Measurements from ENCODE around the gene LGSN. TPM values are rescaled to one million over a fixed set of nuclear protein-coding genes. Genes with fewer than 3 reads are reported as not detected.
"Not testable (repeated sequence)": the region's sequence is repeated elsewhere in the genome, so short reads cannot be mapped to it uniquely, and the experiment has no call there.

LGSN gene
- polyA plus RNA-seq (2011; rRNA removed) = not detected in 2 replicates
- polyA minus RNA-seq (2011; rRNA and poly(A)+ RNA removed) = not detected in 2 replicates

- Histone ChIP-seq H3K36me3 (ENCODE audit: control insufficient read depth, insufficient read depth, low read length) (no peaks in the 10 kb centered on the region), H3K4me3 (ENCODE audit: low read depth, low read length) (no peak within 1 kb of the TSS), H3K27me3 (ENCODE audit: control insufficient read depth, insufficient read depth, low read length) (no peaks in the 10 kb centered on the region)
- no peak for TF ChIP-seq CTCF (IDR thresholded peaks at IDR 0.05; ENCODE audit: insufficient read depth, low read depth, low read length)
- POLR2A ChIA-PET = no interaction called here
- no peak for DNase-seq (ENCODE audit: low read depth)
- CTCF ChIA-PET = interaction anchor here (1.0 to 1.1 kb wide), 2 partner anchors 12 to 17 kb away, joined by 3 read pairs; no protein-coding TSS in a partner anchor
Observed at GRCh38 chr6:63319939-63320338, at the start of gene LGSN. Gene LGSN (minus strand): TSS chr6:63319983. CDS start chr6:63319943, 40 bp downstream.

- Histone ChIP-seq H3K27me3 (ENCODE audit: control insufficient read depth, insufficient read depth, low read length) (no peaks in the 10 kb centered on the region), H3K4me3 (ENCODE audit: low read depth, low read length) (no peak overlapping the region), H3K36me3 (ENCODE audit: control insufficient read depth, insufficient read depth, low read length) (no peaks in the 10 kb centered on the region)
- DNase-seq (ENCODE audit: low read depth) = no peak
- no peak for TF ChIP-seq CTCF (IDR thresholded peaks at IDR 0.05; ENCODE audit: insufficient read depth, low read depth, low read length)
- ChIA-PET CTCF (no interaction called here), POLR2A (no interaction called here)
Observed at GRCh38 chr6:63368347-63368746, 48.6 kb upstream of the LGSN start.

GRCh38 chr6:63362500-63363120 is 42.8 kb upstream of the LGSN start:
- H3K36me3 ChIP-seq (ENCODE audit: control insufficient read depth, insufficient read depth, low read length); POLR2A ChIA-PET; DNase-seq (ENCODE audit: low read depth); H3K27me3 ChIP-seq (ENCODE audit: control insufficient read depth, insufficient read depth, low read length); H3K4me3 ChIP-seq (ENCODE audit: low read depth, low read length); CTCF ChIA-PET: not testable (repeated sequence)

GRCh38 chr6:63357384-63357783 is 37.6 kb upstream of the LGSN start:
- POLR2A ChIA-PET; CTCF ChIA-PET; H3K36me3 ChIP-seq (ENCODE audit: control insufficient read depth, insufficient read depth, low read length); H3K27me3 ChIP-seq (ENCODE audit: control insufficient read depth, insufficient read depth, low read length); DNase-seq (ENCODE audit: low read depth); H3K4me3 ChIP-seq (ENCODE audit: low read depth, low read length): not testable (repeated sequence)

GRCh38 chr6:63355632-63356031 is 35.8 kb upstream of the LGSN start:
- ChIA-PET POLR2A (no interaction called here), CTCF (no interaction called here)
- Histone ChIP-seq H3K4me3 (ENCODE audit: low read depth, low read length) (no peak overlapping the region), H3K36me3 (ENCODE audit: control insufficient read depth, insufficient read depth, low read length) (no peaks in the 10 kb centered on the region), H3K27me3 (ENCODE audit: control insufficient read depth, insufficient read depth, low read length) (no peaks in the 10 kb centered on the region)
- no peak for DNase-seq (ENCODE audit: low read depth)
- no peak for TF ChIP-seq CTCF (IDR thresholded peaks at IDR 0.05; ENCODE audit: insufficient read depth, low read depth, low read length)

GRCh38 chr6:63353286-63353630 is 33.5 kb upstream of the LGSN start:
- DNase-seq (ENCODE audit: low read depth) = no peak
- ChIA-PET POLR2A (no interaction called here), CTCF (interaction anchor here (0.9 to 3.2 kb wide), 12 partner anchors 9 to 464 kb away, joined by 3 to 16 read pairs (median 6); no protein-coding TSS in a partner anchor)
- TF ChIP-seq CTCF (IDR thresholded peaks at IDR 0.05; ENCODE audit: insufficient read depth, low read depth, low read length) = no peak
- Histone ChIP-seq H3K27me3 (ENCODE audit: control insufficient read depth, insufficient read depth, low read length) (no peaks in the 10 kb centered on the region), H3K36me3 (ENCODE audit: control insufficient read depth, insufficient read depth, low read length) (no peaks in the 10 kb centered on the region), H3K4me3 (ENCODE audit: low read depth, low read length) (no peak overlapping the region)
